Spleen (tissue), 11 donors: ENCODE measurements around the gene MAGI2. TPM values are rescaled to one million over a fixed set of nuclear protein-coding genes. Genes with fewer than 3 reads are reported as not detected.

ENCODE experiments used
- DNase-seq: peaks from one replicate; pipeline ENCODE4 v3.0.0-alpha.2; 2020
- H3K27ac ChIP-seq, 8 donors: fragments of 200-600 bp; sonication (generic) in 7 of 8; 1 replicate in 4 of 8; 2 replicates in 4 of 8; pipeline versions ENCODE4 v1.5.0 to v1.8.0; 2016 to 2021; ENCODE audit warnings: inconsistent platforms in 4 of 8, mild to moderate bottlenecking in 4 of 8, moderate library complexity in 1 of 8
- H3K27me3 ChIP-seq, 7 donors: fragments of 200-600 bp; sonication (generic) in 6 of 7; replicated peaks in 1 of 7; 1 replicate in 4 of 7; 2 replicates in 3 of 7; pipeline versions ENCODE4 v1.5.0 to v1.8.0; 2016 to 2021; ENCODE audit warnings: inconsistent platforms in 3 of 7, mild to moderate bottlenecking in 1 of 7
- H3K36me3 ChIP-seq, 6 donors: fragments of 200-600 bp; sonication (generic) in 5 of 6; 1 replicate in 4 of 6; 2 replicates in 2 of 6; pipeline versions ENCODE4 v1.5.0 to v1.8.0; 2016 to 2021; ENCODE audit warnings: inconsistent platforms in 2 of 6
- H3K4me1 ChIP-seq, 6 donors: fragments of 200-600 bp; sonication (generic) in 5 of 6; 1 replicate in 3 of 6; 2 replicates in 3 of 6; pipeline versions ENCODE4 v1.5.0 to v1.8.0; 2016 to 2021; ENCODE audit warnings: inconsistent platforms in 3 of 6
- H3K4me3 ChIP-seq, 8 donors: fragments of 200-600 bp; sonication (generic) in 7 of 8; 1 replicate in 4 of 8; 2 replicates in 4 of 8; pipeline versions ENCODE4 v1.5.0 to v1.8.0; 2016 to 2021; ENCODE audit warnings: inconsistent platforms in 4 of 8, mild to moderate bottlenecking in 4 of 8, moderate library complexity in 2 of 8
- H3K9me3 ChIP-seq, 8 donors: fragments of 200-600 bp; sonication (generic) in 7 of 8; 1 replicate in 4 of 8; 2 replicates in 4 of 8; pipeline versions ENCODE4 v1.5.0 to v1.8.0; 2016 to 2021; ENCODE audit warnings: inconsistent platforms in 4 of 8
- POLR2A ChIP-seq, 3 donors: fragments of 450-650 bp; IDR thresholded peaks; one replicate each; pipeline ENCODE4 v1.5.1; 2017; ENCODE audit warnings: antibody characterized with exemption in 3 of 3, mild to moderate bottlenecking in 1 of 3
- POLR2AphosphoS5 ChIP-seq, 3 donors: sonication (generic); formaldehyde crosslinking; IDR thresholded peaks; one replicate each; pipeline ENCODE4 v1.5.1; 2017; ENCODE audit warnings: antibody characterized with exemption in 3 of 3
- WGBS, 5 donors: extraction: QIAGEN DNeasy Blood & Tissue Kit in 3 of 5; methylation state at CpG; one replicate each; pipeline versions ENCODE4 v1.1.5 to v1.1.7; 2013 to 2018; 5-methylcytosine and 5-hydroxymethylcytosine counted together
- intact Hi-C: fragments of 100-400 bp; cut with DNase I; formaldehyde crosslinking; loops from one replicate; pipeline ENCODE4 v1.15.0; 2023; ENCODE audit warnings: low total_unique reads
- polyA plus RNA-seq, 3 donors: library from polyadenylated mRNA; stranded (reverse); fragments of 200-250 nt; gene quantifications; one replicate each; pipeline ENCODE4 v1.2.1, GENCODE V29; 2013
- total RNA-seq, 7 donors: library from RNA; depleted of rRNA in 3 of 7; stranded (reverse); fragments of >200 nt in 3 of 7; fragmentation: NEBNext Ultra II Directional in 4 of 7; extraction: Animal tissue kit (Norgen Biotek cat#: 25700) in 4 of 7; gene quantifications; one replicate each; pipeline versions ENCODE4 v1.1.0 to v1.2.1, GENCODE V29; 2016 to 2021
- TF ChIP-seq, protein P1 (sequence below), 11 experiments: fragments of 200-600 bp in 7 of 11; fragments of 450-650 bp in 4 of 11; sonication (generic) in 4 of 11; IDR thresholded peaks in 8 of 11; conservative IDR thresholded peaks in 3 of 11; 1 replicate in 7 of 11; 2 replicates in 4 of 11; pipeline versions ENCODE4 v1.4.0 to v1.8.0; 2016 to 2021; ENCODE audit warnings: antibody characterized with exemption in 11 of 11, inconsistent platforms in 4 of 11, mild to moderate bottlenecking in 1 of 11
- donor health status: healthy with polysubstance abuse.
- donor health status: DM: no; HTN: no; CAD: no; lungs with moderate emphysema.
- donor health status: DM: no; HTN: no; CAD: no.
- donor health status: Bipolar disorder and iron deficiency.
- donor health status: healthy.
- donor health status: DM: no; HTN: no; CAD: no.
- donor health status: DM: yes; HTN: yes; CAD: no.

Gene MAGI2
- total and polyA plus RNA-seq, 10 donors, result 0.74 to 18.1 (median 11.1) TPM

DNA sequence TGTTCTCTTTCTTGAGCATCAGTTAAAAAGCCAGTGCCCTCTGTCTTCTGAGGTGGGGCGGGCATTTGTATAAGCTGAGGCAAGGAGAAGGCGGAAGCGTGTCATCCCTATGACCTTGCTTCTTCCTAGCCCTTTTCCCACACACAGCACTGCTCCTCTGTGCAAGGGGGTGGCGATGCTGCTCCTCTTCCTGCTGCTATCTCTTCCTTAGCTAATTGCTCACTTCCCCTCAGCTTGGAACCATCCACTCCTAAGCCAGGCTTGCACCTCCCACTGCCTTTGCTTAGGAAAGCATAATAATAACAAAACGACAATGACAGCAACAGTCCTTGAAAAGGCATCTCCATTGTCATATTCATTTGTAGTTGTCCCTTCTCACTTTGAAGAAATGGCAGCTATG, 1288.0 kb downstream of the MAGI2 start:
- H3K4me3 ChIP-seq, result no peak overlapping the region
- no peak for DNase-seq
- no peak for TF ChIP-seq POLR2AphosphoS5 (IDR thresholded peaks at IDR 0.05)
- 58 to 75% (median 66%) methylated on average over 5 of the region's 5 CpGs for WGBS, 5 donors
- no peak overlapping the region for H3K27ac ChIP-seq
- intact Hi-C loops, result no loop called here
- H3K36me3 ChIP-seq, result no peaks in the 10 kb centered on the region
- H3K4me1 ChIP-seq, result peaks cover 0 to 14% (median 3%) of the 10 kb centered on the region in 6 donors
- no peaks in the 10 kb centered on the region for H3K9me3 ChIP-seq
- H3K27me3 ChIP-seq, result no peaks in the 10 kb centered on the region

DNA sequence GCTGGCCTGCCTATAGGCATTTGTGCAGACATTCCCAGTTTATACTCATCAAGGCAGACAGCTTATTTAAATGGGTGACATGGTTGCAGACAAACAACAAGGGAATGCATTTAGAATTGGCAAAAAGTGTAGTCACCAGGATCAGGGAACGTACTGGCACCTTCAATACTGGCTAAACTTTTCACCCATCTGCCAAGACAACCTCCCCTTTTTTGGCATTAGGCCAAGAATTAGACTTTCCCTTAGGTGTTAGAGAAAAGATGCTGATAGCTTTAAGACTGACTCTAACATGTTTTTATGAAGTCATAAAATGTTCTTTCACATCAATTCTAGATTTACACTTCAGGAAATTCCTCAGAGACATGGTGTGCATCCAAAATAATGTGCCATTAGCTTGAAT, 1289.0 kb downstream of the MAGI2 start:
- no peaks in the 10 kb centered on the region for H3K36me3 ChIP-seq
- TF ChIP-seq POLR2AphosphoS5 (IDR thresholded peaks at IDR 0.05) (no peak), POLR2A (IDR thresholded peaks at IDR 0.05) (no peak)
- TF ChIP-seq, protein P1, sequence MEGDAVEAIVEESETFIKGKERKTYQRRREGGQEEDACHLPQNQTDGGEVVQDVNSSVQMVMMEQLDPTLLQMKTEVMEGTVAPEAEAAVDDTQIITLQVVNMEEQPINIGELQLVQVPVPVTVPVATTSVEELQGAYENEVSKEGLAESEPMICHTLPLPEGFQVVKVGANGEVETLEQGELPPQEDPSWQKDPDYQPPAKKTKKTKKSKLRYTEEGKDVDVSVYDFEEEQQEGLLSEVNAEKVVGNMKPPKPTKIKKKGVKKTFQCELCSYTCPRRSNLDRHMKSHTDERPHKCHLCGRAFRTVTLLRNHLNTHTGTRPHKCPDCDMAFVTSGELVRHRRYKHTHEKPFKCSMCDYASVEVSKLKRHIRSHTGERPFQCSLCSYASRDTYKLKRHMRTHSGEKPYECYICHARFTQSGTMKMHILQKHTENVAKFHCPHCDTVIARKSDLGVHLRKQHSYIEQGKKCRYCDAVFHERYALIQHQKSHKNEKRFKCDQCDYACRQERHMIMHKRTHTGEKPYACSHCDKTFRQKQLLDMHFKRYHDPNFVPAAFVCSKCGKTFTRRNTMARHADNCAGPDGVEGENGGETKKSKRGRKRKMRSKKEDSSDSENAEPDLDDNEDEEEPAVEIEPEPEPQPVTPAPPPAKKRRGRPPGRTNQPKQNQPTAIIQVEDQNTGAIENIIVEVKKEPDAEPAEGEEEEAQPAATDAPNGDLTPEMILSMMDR (IDR thresholded peaks at IDR 0.05 in 8 of 11, conservative IDR thresholded peaks at IDR 0.05 in 3 of 11), result no peak
- H3K4me1 ChIP-seq, result peaks cover 0 to 14% (median 3%) of the 10 kb centered on the region in 6 donors
- no peaks in the 10 kb centered on the region for H3K27me3 ChIP-seq
- no peak overlapping the region for H3K27ac ChIP-seq
- H3K9me3 ChIP-seq, result no peaks in the 10 kb centered on the region
- DNase-seq, result no peak
- no peak overlapping the region for H3K4me3 ChIP-seq
- intact Hi-C loops, result no loop called here
- WGBS, 5 donors, result 60 to 87% (median 70%) methylated on average over 1 of the region's 1 CpG

DNA sequence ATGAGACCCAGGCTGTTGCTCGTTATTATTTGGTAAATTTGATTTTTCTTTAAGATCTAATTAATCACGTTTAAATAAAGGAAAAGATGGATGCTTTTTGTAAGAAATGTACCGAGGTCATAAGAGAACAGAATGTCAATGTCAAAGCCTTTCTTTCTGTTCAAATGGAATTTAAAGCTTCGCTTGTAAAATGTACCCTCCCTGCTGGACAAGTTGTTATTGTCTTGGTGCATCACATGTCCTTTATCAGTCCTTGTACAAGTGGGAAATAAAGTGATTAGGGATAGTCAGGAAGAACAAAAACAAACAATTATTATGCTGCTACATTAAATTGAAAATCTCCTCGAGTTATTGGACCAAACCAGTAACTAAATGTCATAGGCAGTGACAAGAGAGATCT, 1291.7 kb downstream of the MAGI2 start:
- no peak overlapping the region for H3K4me3 ChIP-seq
- TF ChIP-seq, protein P1 (IDR thresholded peaks at IDR 0.05 in 8 of 11, conservative IDR thresholded peaks at IDR 0.05 in 3 of 11), result no peak
- no peak for TF ChIP-seq POLR2A (IDR thresholded peaks at IDR 0.05)
- TF ChIP-seq POLR2AphosphoS5 (IDR thresholded peaks at IDR 0.05), result no peak
- no peak for DNase-seq
- H3K9me3 ChIP-seq, result no peaks in the 10 kb centered on the region
- H3K27ac ChIP-seq, result no peak overlapping the region
- no peaks in the 10 kb centered on the region for H3K36me3 ChIP-seq
- H3K4me1 ChIP-seq, result peaks cover 0 to 14% (median 3%) of the 10 kb centered on the region in 6 donors
- 75 to 79% (median 76%) methylated on average over 5 of the region's 5 CpGs for WGBS, 5 donors
- intact Hi-C loops, result no loop called here
- no peaks in the 10 kb centered on the region for H3K27me3 ChIP-seq

DNA sequence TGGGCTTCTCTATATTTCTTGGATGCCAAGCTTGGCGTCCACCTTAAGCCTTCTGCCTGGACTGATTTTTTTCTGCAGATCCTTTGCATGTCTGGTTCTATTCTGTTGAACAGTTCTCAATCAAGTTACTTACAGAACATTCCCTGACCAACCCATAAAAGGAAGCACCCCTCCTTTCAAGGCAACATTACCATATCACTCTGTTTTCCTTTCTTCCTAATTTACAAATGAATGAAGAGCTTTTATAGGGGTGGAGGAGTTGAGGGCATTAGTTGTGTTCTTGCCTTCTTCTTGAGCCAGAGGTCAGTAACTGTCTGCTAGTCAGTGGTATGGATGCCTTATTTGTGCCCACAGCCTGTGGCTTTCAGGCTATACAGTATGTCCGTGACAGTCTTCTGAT, 1293.9 kb downstream of the MAGI2 start:
- TF ChIP-seq, protein P1 (IDR thresholded peaks at IDR 0.05 in 8 of 11, conservative IDR thresholded peaks at IDR 0.05 in 3 of 11), result no peak
- TF ChIP-seq POLR2A (IDR thresholded peaks at IDR 0.05) (no peak), POLR2AphosphoS5 (IDR thresholded peaks at IDR 0.05) (no peak)
- intact Hi-C loops, result no loop called here

DNA sequence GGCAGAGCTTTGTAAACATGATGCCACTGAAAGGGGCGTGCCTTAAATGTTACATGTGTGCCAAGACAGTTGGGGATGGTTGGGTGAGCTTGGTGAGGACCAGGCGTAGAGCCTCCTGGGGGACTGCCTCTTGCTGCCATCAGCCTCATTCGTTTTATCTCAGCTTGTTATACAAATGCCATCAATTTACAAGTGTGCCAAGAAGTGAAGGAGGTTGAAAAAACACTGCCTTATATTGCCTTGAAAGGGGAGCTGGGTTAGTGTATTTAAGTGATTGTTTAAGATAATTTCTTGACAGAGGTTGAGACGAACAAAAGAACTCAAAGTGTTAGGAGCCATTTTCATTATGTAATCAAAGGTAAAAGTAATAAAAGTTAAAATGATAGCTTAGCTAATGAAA, 1300.2 kb downstream of the MAGI2 start:
- Histone ChIP-seq H3K4me1 (no peaks in the 10 kb centered on the region), H3K36me3 (no peaks in the 10 kb centered on the region), H3K9me3 (no peaks in the 10 kb centered on the region), H3K4me3 (no peak overlapping the region), H3K27ac (no peak overlapping the region), H3K27me3 (no peaks in the 10 kb centered on the region)
- TF ChIP-seq POLR2A (IDR thresholded peaks at IDR 0.05), result no peak
- TF ChIP-seq, protein P1 (IDR thresholded peaks at IDR 0.05 in 8 of 11, conservative IDR thresholded peaks at IDR 0.05 in 3 of 11), result no peak
- no peak for TF ChIP-seq POLR2AphosphoS5 (IDR thresholded peaks at IDR 0.05)
- WGBS, 5 donors, result 75 to 85% (median 78%) methylated on average over 4 of the region's 4 CpGs
- intact Hi-C loops, result no loop called here
- no peak for DNase-seq

More for the DNA sequence above, 1293.9 kb downstream of the MAGI2 start:
- Histone ChIP-seq H3K36me3 (no peaks in the 10 kb centered on the region), H3K9me3 (no peaks in the 10 kb centered on the region), H3K4me1 (no peaks in the 10 kb centered on the region), H3K4me3 (no peak overlapping the region), H3K27ac (no peak overlapping the region), H3K27me3 (no peaks in the 10 kb centered on the region)
- DNase-seq, result no peak
- WGBS, 5 donors, result 86 to 98% (median 95%) methylated on average over 2 of the region's 2 CpGs
